Upper lobe of left lung (tissue), 4 donors: ENCODE data around the gene CHIT1.

Experiments
- CTCF ChIP-seq, 6 experiments: fragments of 450-650 bp in 4 of 6; fragments of 200-600 bp in 2 of 6; sonication (generic) in 2 of 6; IDR thresholded peaks; one replicate each; pipeline ENCODE4 v1.5.1; 2016 to 2019; ENCODE audit warnings: antibody characterized with exemption in 6 of 6
- POLR2A ChIP-seq, 4 donors: fragments of 450-650 bp; IDR thresholded peaks; one replicate each; pipeline ENCODE4 v1.5.1; 2016 to 2017; ENCODE audit warnings: antibody characterized with exemption in 4 of 4, mild to moderate bottlenecking in 2 of 4

GRCh38 chr1:203175237-203175826 lies 54.1 kb downstream of the CHIT1 start, which contains the start of gene MYBPH:
- TF ChIP-seq POLR2A (IDR thresholded peaks at IDR 0.05), result no peak
- TF ChIP-seq CTCF (IDR thresholded peaks at IDR 0.05), result no peak
